Prostate gland (tissue), 2 donors: ENCODE results near the gene ERI3. TPM values are rescaled to one million over a fixed set of nuclear protein-coding genes. Genes with fewer than 3 reads are reported as not detected.

ENCODE experiments used
- DNase-seq: peaks from one replicate; pipeline ENCODE4 v3.0.0-alpha.2; 2019; ENCODE audit warnings: low spot score
- H3K27ac ChIP-seq, 2 donors: fragments of 200-600 bp; sonication (generic); 2 replicates each; pipeline ENCODE4 v1.5.1; 2017 to 2019
- H3K27me3 ChIP-seq: fragments of 200-600 bp; sonication (generic); replicated peaks from 2 replicates; pipeline ENCODE4 v1.5.1; 2019; ENCODE audit not compliant: insufficient read depth
- H3K36me3 ChIP-seq, 2 donors: fragments of 200-600 bp; sonication (generic); 1 replicate in 1 of 2; 2 replicates in 1 of 2; pipeline versions ENCODE4 v1.5.1 to v1.8.1; 2017 to 2019
- H3K4me1 ChIP-seq: fragments of 200-600 bp; sonication (generic); replicated peaks from 2 replicates; pipeline ENCODE4 v1.5.1; 2019
- H3K4me3 ChIP-seq, 2 donors: fragments of 200-600 bp; sonication (generic); 2 replicates each; pipeline ENCODE4 v1.5.1; 2017 to 2019
- H3K9me3 ChIP-seq: fragments of 200-600 bp; sonication (generic); 2 replicates; pipeline ENCODE4 v1.5.1; 2017
- CTCF ChIP-seq, 4 experiments: fragments of 200-600 bp in 2 of 4; fragments of 450-650 bp in 2 of 4; sonication (generic) in 2 of 4; IDR thresholded peaks; 1 replicate in 3 of 4; 2 replicates in 1 of 4; pipeline ENCODE4 v1.5.1; 2016 to 2019; ENCODE audit warnings: antibody characterized with exemption in 4 of 4, mild to moderate bottlenecking in 2 of 4, moderate library complexity in 2 of 4
- POLR2A ChIP-seq: fragments of 450-650 bp; IDR thresholded peaks from one replicate; pipeline ENCODE4 v1.6.1; 2016; ENCODE audit warnings: antibody characterized with exemption, mild to moderate bottlenecking
- POLR2AphosphoS5 ChIP-seq: sonication (generic); formaldehyde crosslinking; IDR thresholded peaks from one replicate; pipeline ENCODE4 v1.6.1; 2017; ENCODE audit warnings: antibody characterized with exemption
- WGBS: methylation state at CpG from one replicate; pipeline ENCODE4 v1.1.5; 2018; 5-methylcytosine and 5-hydroxymethylcytosine counted together
- intact Hi-C: fragments of 100-400 bp; cut with DNase I; formaldehyde crosslinking; loops from one replicate; pipeline ENCODE4 v1.14.2; 2022
- total RNA-seq, 2 donors: library from RNA; depleted of rRNA; stranded (reverse); fragments of >200 nt; gene quantifications; one replicate each; pipeline ENCODE4 v1.1.0, GENCODE V29; 2016

ERI3 gene
- total RNA-seq, 2 donors from 2014 or later = 84.0 to 114 TPM

GRCh38 chr1:44310006-44310405, 45.1 kb downstream of the ERI3 start:
- intact Hi-C loops = no loop called here

DNA sequence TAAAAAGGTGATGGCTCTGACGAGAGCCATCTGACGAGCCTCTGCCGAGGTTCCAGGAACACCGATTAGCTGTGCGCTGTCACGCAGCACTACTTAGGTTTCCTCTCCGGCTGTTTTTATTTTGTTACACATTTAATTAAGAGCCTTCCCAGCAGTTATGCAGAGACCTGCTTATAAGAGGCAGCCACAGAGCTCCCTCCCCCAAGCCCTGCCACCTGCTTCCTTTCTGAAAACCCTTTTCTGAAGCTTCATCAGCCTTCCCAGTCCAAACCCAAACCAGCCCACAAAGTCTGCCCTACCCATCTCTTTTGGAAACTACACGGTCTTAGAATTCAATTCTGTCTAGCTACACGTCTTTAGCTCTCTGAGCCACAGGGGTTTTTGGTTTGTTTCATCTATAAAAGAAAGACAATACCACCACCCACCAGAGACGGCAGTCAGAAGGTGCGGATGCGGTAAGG, 49.1 kb downstream of the ERI3 start:
- Histone ChIP-seq H3K4me3 (no peak overlapping the region), H3K4me1 (no peaks in the 10 kb centered on the region), H3K27ac (no peak overlapping the region), H3K9me3 (no peaks in the 10 kb centered on the region), H3K27me3 (no peaks in the 10 kb centered on the region), H3K36me3 (peaks cover 0 to 11% of the 10 kb centered on the region in 2 donors)
- TF ChIP-seq CTCF (IDR thresholded peaks at IDR 0.05) (no peak), POLR2A (no peak), POLR2AphosphoS5 (no peak)
- WGBS = 76% methylated on average over 12 of the region's 12 CpGs
- no peak for DNase-seq
- intact Hi-C loops = no loop called here

More at GRCh38 chr1:44310006-44310405, 45.1 kb downstream of the ERI3 start:
- no peak for DNase-seq
- H3K36me3 ChIP-seq = peaks cover 0 to 17% of the 10 kb centered on the region in 2 donors
- 97% methylated on average over 3 of the region's 3 CpGs for WGBS
- no peaks in the 10 kb centered on the region for H3K27me3 ChIP-seq
- no peaks in the 10 kb centered on the region for H3K9me3 ChIP-seq
- H3K4me1 ChIP-seq = no peaks in the 10 kb centered on the region
- TF ChIP-seq POLR2AphosphoS5 = no peak
- no peak for TF ChIP-seq CTCF (IDR thresholded peaks at IDR 0.05)
- no peak for TF ChIP-seq POLR2A
- H3K27ac ChIP-seq = no peak overlapping the region
- no peak overlapping the region for H3K4me3 ChIP-seq

DNA sequence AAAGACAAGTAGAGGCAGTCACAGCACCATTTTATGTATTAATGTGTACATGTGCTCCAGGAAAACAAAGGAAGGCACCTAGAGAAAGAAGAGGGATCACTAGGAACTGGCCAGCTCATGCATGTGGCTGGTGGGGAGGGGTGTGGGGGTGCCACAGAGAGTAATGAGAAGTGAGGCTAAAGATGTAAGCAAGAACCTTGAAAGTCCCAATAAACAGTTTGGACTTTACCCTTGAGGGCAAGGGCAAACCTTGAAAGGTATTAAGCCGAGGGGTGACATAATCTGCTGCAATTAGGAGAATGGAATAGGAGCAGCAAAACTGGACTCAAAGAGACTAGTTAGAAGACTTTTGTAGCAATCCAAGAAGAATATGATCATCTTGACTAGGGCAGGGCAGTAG, 51.5 kb downstream of the ERI3 start:
- no peaks in the 10 kb centered on the region for H3K9me3 ChIP-seq
- H3K4me3 ChIP-seq = no peak overlapping the region
- no peaks in the 10 kb centered on the region for H3K4me1 ChIP-seq
- H3K27ac ChIP-seq = no peak overlapping the region
- WGBS = 95% methylated on average over 1 of the region's 1 CpG
- peaks cover 0 to 15% of the 10 kb centered on the region in 2 donors for H3K36me3 ChIP-seq
- intact Hi-C loops = no loop called here
- no peak for DNase-seq
- no peaks in the 10 kb centered on the region for H3K27me3 ChIP-seq
- TF ChIP-seq POLR2AphosphoS5 (no peak), CTCF (IDR thresholded peaks at IDR 0.05) (no peak), POLR2A (no peak)

- Histone ChIP-seq H3K27ac (no peak overlapping the region), H3K9me3 (no peaks in the 10 kb centered on the region), H3K27me3 (no peaks in the 10 kb centered on the region), H3K36me3 (peaks cover 0 to 15% of the 10 kb centered on the region in 2 donors), H3K4me1 (no peaks in the 10 kb centered on the region), H3K4me3 (no peak overlapping the region)
- intact Hi-C loops = no loop called here
- WGBS = 69% methylated on average over 6 of the region's 6 CpGs
- TF ChIP-seq CTCF (IDR thresholded peaks at IDR 0.05) = no peak
- TF ChIP-seq POLR2AphosphoS5 = no peak
- TF ChIP-seq POLR2A = no peak
- DNase-seq = no peak
These were observed 52.5 kb downstream of the ERI3 start for GRCh38 chr1:44302541-44302940.

DNA sequence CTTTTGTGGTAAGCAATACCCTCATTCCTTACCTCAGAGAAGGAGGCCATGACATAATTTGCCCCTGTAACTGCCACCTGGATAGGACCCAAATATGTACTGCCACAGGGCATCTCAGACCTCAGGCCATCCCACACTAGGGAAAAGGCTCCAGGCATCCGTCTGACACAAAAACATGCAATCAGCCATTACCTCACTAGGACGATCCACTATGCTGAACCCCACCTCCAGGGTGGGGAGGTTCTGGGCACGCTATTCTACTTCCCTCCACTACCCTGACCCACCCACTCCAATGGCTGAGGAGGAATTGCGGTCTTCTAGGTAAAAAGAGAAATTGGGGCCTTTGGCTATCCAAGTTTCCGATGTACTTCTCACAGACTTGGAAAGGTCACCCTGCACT, 53.6 kb downstream of the ERI3 start:
- 88% methylated on average over 5 of the region's 5 CpGs for WGBS
- intact Hi-C loops = no loop called here
- Histone ChIP-seq H3K27me3 (no peaks in the 10 kb centered on the region), H3K36me3 (peaks cover 3 to 4% of the 10 kb centered on the region in 2 donors), H3K4me1 (no peaks in the 10 kb centered on the region), H3K27ac (no peak overlapping the region), H3K4me3 (no peak overlapping the region), H3K9me3 (no peaks in the 10 kb centered on the region)
- TF ChIP-seq POLR2AphosphoS5 (no peak), CTCF (IDR thresholded peaks at IDR 0.05) (no peak), POLR2A (no peak)
- DNase-seq = no peak
